GM18502 (cell line): ENCODE results near the gene HHATL.

ENCODE experiments used
- ATAC-seq: cut with Tn5 transposase; IDR thresholded peaks from one replicate; pipeline ENCODE4 v1.9.1; 2021; ENCODE audit warnings: mild to moderate bottlenecking; ENCODE audit not compliant: unreplicated experiment, poor library complexity

HHATL gene

GRCh38 chr3:42656680-42657610 lies 45.7 kb downstream of the HHATL start:
- no peak for ATAC-seq

GRCh38 chr3:42655980-42656679 lies 46.5 kb downstream of the HHATL start:
- no peak for ATAC-seq

- no peak for ATAC-seq
Observed at GRCh38 chr3:42655331-42655888, 47.2 kb downstream of the HHATL start.

GRCh38 chr3:42654331-42655201 lies 48.0 kb downstream of the HHATL start:
- ATAC-seq = no peak

- no peak for ATAC-seq
Observed at GRCh38 chr3:42653560-42654330, 48.9 kb downstream of the HHATL start, which contains the start of gene ZBTB47. Gene ZBTB47, plus strand, starts transcription at chr3:42653697. Its CDS starts 4,659 bp downstream, at chr3:42658356.

- no peak for ATAC-seq
Observed at GRCh38 chr3:42653303-42653559, 49.4 kb downstream of the HHATL start.

- ATAC-seq = peak; percentile 56
Observed at GRCh38 chr3:42652611-42653302, 49.8 kb downstream of the HHATL start.

- peak; percentile 13 for ATAC-seq
Observed at GRCh38 chr3:42652251-42652610, 50.4 kb downstream of the HHATL start.

GRCh38 chr3:42651248-42652091 lies 51.1 kb downstream of the HHATL start:
- no peak for ATAC-seq

GRCh38 chr3:42649783-42650182 lies 52.8 kb downstream of the HHATL start:
- ATAC-seq = no peak

GRCh38 chr3:42649006-42649405 lies 53.6 kb downstream of the HHATL start:
- no peak for ATAC-seq

GRCh38 chr3:42647821-42648459 lies 54.7 kb downstream of the HHATL start:
- no peak for ATAC-seq
